ENCODE results near the gene EIF2B4. TPM values are rescaled to one million over a fixed set of nuclear protein-coding genes. Genes with fewer than 3 reads are reported as not detected.

EIF2B4 gene
- total RNA-seq, 1 donor from 2014 or later: 18.3 TPM

DNA sequence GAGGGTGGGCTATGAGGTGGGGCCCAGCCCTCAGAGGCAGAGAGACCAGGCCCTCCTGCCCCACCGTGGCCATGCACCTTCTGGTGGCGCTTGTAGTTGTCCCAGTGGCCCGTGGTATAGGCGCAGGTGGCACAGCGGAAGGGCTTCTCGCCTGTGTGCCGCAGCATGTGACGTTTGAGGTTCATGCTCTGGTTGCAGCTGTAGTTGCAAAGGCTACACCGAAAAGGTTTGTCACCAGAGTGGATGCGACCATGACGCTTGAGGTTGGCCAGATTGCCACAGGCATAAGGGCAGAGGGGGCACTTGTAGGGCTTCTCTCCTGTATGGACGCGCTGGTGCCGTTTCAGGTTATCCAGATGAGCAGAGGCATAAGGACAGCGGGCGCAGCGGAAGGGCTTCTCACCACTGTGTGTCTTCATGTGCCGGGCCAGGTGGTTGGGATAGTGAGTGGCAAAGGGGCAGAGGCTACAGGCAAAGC lies 7.5 kb upstream of the EIF2B4 start:
- Histone ChIP-seq H3K27me3 (ENCODE audit: control insufficient read depth in 3 of 3, insufficient read depth in 3 of 3, low read length in 3 of 3) (no peaks in the 10 kb centered on the region), H3K36me3 (ENCODE audit: control insufficient read depth in 3 of 3, insufficient read depth in 3 of 3, low read length in 3 of 3) (peaks cover 64 to 71% (median 64%) of the 10 kb centered on the region in 3 donors), H3K4me1 (ENCODE audit: control insufficient read depth in 3 of 3, insufficient read depth in 3 of 3, low read length in 3 of 3) (peaks cover 22 to 32% (median 23%) of the 10 kb centered on the region in 3 donors), H3K27ac (ENCODE audit: low read depth, low read length) (no peak overlapping the region), H3K9me3 (ENCODE audit: control insufficient read depth in 3 of 3, low read length in 3 of 3) (no peaks in the 10 kb centered on the region), H3K9ac (ENCODE audit: low read depth in 1 of 3, low read length in 3 of 3) (no peak overlapping the region), H3K4me3 (ENCODE audit: low read length in 3 of 3) (no peak overlapping the region)

DNA sequence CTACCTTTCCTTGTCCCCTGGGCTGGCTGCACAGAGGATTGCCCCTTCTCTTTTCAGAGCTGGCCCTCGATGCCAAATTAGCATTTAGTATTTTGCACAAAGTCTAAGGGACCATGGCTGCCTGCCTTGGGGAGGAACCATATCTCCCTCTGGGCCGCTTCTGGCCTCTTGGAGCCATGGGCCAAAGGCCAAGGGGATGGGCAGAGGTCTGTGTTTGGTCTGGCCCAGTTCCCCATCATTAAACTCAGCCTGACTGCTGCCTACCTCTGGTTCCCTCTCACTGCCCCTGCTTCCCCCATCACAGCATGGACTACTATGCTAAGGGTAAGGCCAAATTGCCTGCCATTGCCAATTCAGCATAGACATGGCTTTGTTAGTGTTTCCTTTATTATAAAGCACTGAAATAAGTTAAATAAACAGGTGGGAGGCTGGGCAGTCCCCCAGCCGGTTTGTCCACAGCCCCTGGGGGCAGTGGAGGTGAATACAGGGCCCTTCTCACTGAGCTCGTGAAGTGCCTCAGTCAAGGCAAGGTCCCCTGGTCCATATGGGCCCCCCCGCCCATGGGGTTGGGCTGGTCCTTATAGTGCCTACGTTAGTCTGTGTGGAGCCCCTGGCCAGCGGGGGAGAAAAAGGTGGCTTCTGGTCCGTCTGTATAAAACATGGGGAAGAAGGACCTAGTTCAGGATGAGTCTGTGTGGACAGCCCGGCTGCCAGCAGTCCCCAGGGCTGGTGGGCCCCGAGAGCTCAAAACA lies 6.9 kb upstream of the EIF2B4 start:
- H3K9ac ChIP-seq (ENCODE audit: low read depth in 1 of 3, low read length in 3 of 3): no peak overlapping the region
- H3K27ac ChIP-seq (ENCODE audit: low read depth, low read length): no peak overlapping the region
- no peaks in the 10 kb centered on the region for H3K27me3 ChIP-seq (ENCODE audit: control insufficient read depth in 3 of 3, insufficient read depth in 3 of 3, low read length in 3 of 3)
- H3K4me1 ChIP-seq (ENCODE audit: control insufficient read depth in 3 of 3, insufficient read depth in 3 of 3, low read length in 3 of 3): peaks cover 26 to 38% (median 27%) of the 10 kb centered on the region in 3 donors
- H3K9me3 ChIP-seq (ENCODE audit: control insufficient read depth in 3 of 3, low read length in 3 of 3): no peaks in the 10 kb centered on the region
- H3K36me3 ChIP-seq (ENCODE audit: control insufficient read depth in 3 of 3, insufficient read depth in 3 of 3, low read length in 3 of 3): peaks cover 59 to 67% (median 63%) of the 10 kb centered on the region in 3 donors
- H3K4me3 ChIP-seq (ENCODE audit: low read length in 3 of 3): no peak overlapping the region

DNA sequence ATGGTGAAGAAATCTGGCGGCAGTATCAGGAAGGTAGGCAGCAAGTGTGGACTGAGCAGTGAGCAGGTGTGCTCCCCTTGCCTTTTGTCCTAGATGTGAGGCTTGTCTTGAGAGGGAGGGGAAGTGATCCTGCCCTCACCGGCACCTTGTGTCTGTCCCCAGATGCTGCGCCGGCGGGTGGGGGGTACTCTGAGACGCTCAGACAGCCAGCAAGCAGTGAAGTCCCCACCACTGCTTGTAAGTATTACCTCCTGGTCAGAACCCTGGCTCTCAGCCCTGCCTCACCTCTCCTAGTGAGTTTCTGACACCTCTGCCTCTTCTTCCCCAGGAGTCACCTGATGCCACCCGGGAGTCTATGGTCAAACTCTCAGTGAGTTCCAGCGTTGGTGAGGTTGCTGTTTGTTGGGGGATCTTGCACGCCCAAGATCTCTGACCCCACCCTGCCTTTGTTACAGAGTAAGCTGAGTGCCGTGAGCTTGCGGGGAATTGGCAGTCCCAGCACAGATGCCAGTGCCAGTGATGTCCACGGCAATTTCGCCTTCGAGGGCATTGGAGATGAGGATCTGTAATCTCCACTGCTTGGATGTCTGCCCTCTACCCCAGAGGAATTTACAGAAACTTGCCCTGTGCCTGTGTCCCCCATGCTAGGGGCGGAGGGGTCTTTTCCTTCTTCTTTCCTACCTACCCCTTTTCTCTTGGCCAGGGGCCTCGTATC lies 6.2 kb upstream of the EIF2B4 start:
- H3K4me3 ChIP-seq (ENCODE audit: low read length in 3 of 3): no peak overlapping the region
- no peaks in the 10 kb centered on the region for H3K9me3 ChIP-seq (ENCODE audit: control insufficient read depth in 3 of 3, low read length in 3 of 3)
- H3K4me1 ChIP-seq (ENCODE audit: control insufficient read depth in 3 of 3, insufficient read depth in 3 of 3, low read length in 3 of 3): peaks cover 30 to 40% (median 30%) of the 10 kb centered on the region in 3 donors
- H3K27me3 ChIP-seq (ENCODE audit: control insufficient read depth in 3 of 3, insufficient read depth in 3 of 3, low read length in 3 of 3): no peaks in the 10 kb centered on the region
- no peak overlapping the region for H3K27ac ChIP-seq (ENCODE audit: low read depth, low read length)
- H3K36me3 ChIP-seq (ENCODE audit: control insufficient read depth in 3 of 3, insufficient read depth in 3 of 3, low read length in 3 of 3): peaks cover 54 to 60% (median 55%) of the 10 kb centered on the region in 3 donors
- H3K9ac ChIP-seq (ENCODE audit: low read depth in 1 of 3, low read length in 3 of 3): no peak overlapping the region

DNA sequence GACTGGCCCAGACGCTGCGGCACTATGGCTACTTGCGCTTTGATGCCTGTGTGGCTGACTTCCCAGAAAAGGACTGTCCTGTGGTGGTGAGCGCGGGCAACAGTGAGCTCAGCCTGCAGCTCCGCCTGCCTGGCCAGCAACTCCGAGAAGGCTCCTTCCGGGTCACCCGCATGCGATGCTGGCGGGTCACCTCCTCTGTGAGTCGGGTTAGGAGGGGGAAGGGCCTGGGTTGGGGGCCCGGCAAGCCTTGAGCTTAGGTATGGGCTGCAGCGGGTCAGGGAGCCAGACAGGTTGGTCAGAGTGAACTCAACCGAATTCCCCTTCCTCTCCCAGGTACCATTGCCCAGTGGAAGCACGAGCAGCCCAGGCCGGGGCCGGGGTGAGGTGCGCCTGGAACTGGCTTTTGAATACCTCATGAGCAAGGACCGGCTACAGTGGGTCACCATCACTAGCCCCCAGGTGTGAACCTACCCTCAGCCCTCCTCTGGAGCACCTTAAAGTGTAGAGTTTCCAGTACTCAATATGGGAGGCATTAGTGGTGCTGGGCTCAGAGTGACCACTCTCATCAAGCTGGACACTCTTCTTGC lies 5.5 kb upstream of the EIF2B4 start:
- Histone ChIP-seq H3K4me1 (ENCODE audit: control insufficient read depth in 3 of 3, insufficient read depth in 3 of 3, low read length in 3 of 3) (peaks cover 28 to 39% (median 30%) of the 10 kb centered on the region in 3 donors), H3K36me3 (ENCODE audit: control insufficient read depth in 3 of 3, insufficient read depth in 3 of 3, low read length in 3 of 3) (peaks cover 54 to 60% (median 54%) of the 10 kb centered on the region in 3 donors), H3K27ac (ENCODE audit: low read depth, low read length) (no peak overlapping the region), H3K9ac (ENCODE audit: low read depth in 1 of 3, low read length in 3 of 3) (no peak overlapping the region), H3K27me3 (ENCODE audit: control insufficient read depth in 3 of 3, insufficient read depth in 3 of 3, low read length in 3 of 3) (no peaks in the 10 kb centered on the region), H3K4me3 (ENCODE audit: low read length in 3 of 3) (no peak overlapping the region), H3K9me3 (ENCODE audit: control insufficient read depth in 3 of 3, low read length in 3 of 3) (no peaks in the 10 kb centered on the region)

DNA sequence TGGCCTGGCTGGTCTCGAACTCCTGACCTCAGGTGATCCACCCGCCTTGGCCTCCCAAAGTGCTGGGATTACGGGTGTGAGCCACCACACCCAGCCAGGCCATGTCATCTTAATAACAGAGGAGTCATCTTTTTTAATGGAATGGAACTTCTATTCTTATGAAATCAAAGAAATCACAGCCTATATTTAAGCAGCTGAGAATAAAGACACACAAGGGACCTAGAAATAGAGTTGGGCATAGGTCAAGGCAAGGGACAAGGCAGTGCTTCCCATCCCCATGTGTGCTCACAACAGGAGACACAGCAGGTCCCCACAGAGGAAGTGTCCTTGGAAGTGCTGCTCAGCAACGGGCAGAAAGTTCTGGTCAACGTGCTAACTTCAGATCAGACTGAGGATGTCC lies 3.4 kb upstream of the EIF2B4 start:
- Histone ChIP-seq H3K27ac (ENCODE audit: low read depth, low read length) (no peak overlapping the region), H3K27me3 (ENCODE audit: control insufficient read depth in 3 of 3, insufficient read depth in 3 of 3, low read length in 3 of 3) (no peaks in the 10 kb centered on the region), H3K36me3 (ENCODE audit: control insufficient read depth in 3 of 3, insufficient read depth in 3 of 3, low read length in 3 of 3) (peaks cover 53 to 64% (median 57%) of the 10 kb centered on the region in 3 donors), H3K4me3 (ENCODE audit: low read length in 3 of 3) (no peak overlapping the region), H3K9me3 (ENCODE audit: control insufficient read depth in 3 of 3, low read length in 3 of 3) (no peaks in the 10 kb centered on the region), H3K4me1 (ENCODE audit: control insufficient read depth in 3 of 3, insufficient read depth in 3 of 3, low read length in 3 of 3) (peaks cover 28 to 43% (median 29%) of the 10 kb centered on the region in 3 donors), H3K9ac (ENCODE audit: low read depth in 1 of 3, low read length in 3 of 3) (no peak overlapping the region)

DNA sequence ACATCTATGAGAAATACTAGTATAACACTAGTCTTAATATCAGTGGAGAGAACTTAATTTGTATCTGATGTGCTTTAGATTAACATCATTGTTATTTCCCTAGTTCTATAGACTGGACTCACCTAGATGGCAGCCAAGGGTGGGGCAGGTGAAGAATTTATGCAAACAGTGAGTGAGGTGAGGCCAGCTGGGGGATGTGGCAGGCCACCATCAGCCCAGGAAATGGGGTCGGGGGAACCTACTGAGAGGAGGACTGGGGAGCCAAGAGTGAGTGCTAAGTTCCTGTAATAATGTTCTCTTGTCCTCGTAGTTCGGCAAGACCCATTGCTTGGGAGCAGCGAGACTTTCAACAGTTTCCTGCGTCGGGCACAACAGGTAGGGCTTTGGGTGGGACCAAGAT lies 2.8 kb upstream of the EIF2B4 start:
- no peaks in the 10 kb centered on the region for H3K9me3 ChIP-seq (ENCODE audit: control insufficient read depth in 3 of 3, low read length in 3 of 3)
- H3K36me3 ChIP-seq (ENCODE audit: control insufficient read depth in 3 of 3, insufficient read depth in 3 of 3, low read length in 3 of 3): peaks cover 51 to 65% (median 58%) of the 10 kb centered on the region in 3 donors

DNA sequence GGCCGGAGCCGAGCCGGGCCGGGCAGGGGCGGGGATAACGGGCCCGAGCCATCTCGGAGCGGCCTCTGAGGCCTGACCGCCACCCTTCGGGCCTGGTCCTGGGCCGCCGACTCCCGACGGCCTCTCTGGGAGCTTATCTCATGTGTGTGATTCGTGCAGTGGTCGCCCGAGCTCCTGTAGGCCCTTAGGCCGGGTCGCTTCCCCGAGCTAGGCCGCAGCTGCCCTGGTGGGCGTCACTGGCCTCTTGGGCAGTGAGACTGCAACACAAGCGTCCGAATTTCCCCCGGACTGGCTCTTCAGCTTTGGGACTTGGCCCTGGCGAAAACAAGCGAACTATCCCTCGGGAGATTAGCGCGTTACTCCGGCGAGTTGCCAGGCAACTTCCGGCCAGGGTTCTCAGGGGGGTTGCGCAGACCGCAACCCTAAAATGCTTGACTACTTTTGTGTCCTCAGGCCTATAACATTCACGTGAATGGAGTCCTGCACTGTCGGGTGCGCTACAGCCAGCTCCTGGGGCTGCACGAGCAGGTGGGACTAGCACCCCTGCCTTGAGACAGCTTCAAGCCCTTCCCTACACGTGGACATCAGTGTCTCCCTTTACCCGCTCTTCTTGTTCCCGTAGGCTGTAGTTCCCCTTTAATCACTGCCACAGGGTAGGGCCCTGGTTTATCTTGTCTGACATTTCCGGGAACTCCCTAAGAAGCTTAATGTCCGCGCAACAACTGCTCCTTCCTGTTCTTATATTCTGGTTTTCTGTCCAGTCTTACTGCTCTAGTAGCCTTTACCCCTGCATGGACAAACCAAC lies 880 bp upstream of the EIF2B4 start:
- H3K4me3 ChIP-seq (ENCODE audit: low read length in 3 of 3): peak overlapping the region; percentile 87 to 97 (median 96)
- no peaks in the 10 kb centered on the region for H3K9me3 ChIP-seq (ENCODE audit: control insufficient read depth in 3 of 3, low read length in 3 of 3)
- peak overlapping the region; percentile 86 for H3K27ac ChIP-seq (ENCODE audit: low read depth, low read length)
- H3K9ac ChIP-seq (ENCODE audit: low read depth in 1 of 3, low read length in 3 of 3): peak overlapping the region; percentile 95 to 97 (median 96)
- H3K4me1 ChIP-seq (ENCODE audit: control insufficient read depth in 3 of 3, insufficient read depth in 3 of 3, low read length in 3 of 3): peaks cover 30 to 40% (median 31%) of the 10 kb centered on the region in 3 donors
- H3K36me3 ChIP-seq (ENCODE audit: control insufficient read depth in 3 of 3, insufficient read depth in 3 of 3, low read length in 3 of 3): peaks cover 51 to 64% (median 59%) of the 10 kb centered on the region in 3 donors
- no peaks in the 10 kb centered on the region for H3K27me3 ChIP-seq (ENCODE audit: control insufficient read depth in 3 of 3, insufficient read depth in 3 of 3, low read length in 3 of 3)

More for the DNA sequence above, 2.8 kb upstream of the EIF2B4 start:
- Histone ChIP-seq H3K4me3 (ENCODE audit: low read length in 3 of 3) (no peak overlapping the region), H3K27me3 (ENCODE audit: control insufficient read depth in 3 of 3, insufficient read depth in 3 of 3, low read length in 3 of 3) (no peaks in the 10 kb centered on the region), H3K9ac (ENCODE audit: low read depth in 1 of 3, low read length in 3 of 3) (peak overlapping the region in 1 of 3 donors; percentile 33), H3K4me1 (ENCODE audit: control insufficient read depth in 3 of 3, insufficient read depth in 3 of 3, low read length in 3 of 3) (peaks cover 30 to 40% (median 31%) of the 10 kb centered on the region in 3 donors), H3K27ac (ENCODE audit: low read depth, low read length) (no peak overlapping the region)

DNA sequence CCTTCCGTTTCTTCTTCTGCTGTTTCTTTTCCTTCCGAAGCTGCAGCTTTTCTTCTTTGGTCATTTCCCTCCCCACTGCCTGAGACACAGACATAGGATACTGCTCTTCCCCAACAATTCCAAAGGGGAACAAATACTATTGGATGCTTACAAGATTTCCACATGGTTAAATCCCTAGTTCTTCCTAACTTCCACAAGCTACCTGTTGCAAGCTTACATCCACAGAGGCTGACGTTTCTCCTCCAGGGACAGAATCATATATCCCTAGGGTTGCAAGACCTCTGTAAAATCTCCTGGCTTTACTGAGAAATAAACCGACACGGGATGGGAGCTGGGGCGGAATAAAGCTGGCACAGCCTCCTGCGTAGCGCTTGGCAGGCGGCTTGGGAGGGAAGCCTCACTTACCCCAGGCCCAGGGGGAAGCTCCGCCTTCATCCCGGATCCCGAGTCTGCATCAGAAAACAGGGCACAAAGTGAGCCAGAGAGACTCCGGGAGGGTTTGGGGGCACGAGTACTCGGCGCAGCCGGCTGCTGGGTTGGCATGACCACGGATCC lies 590 bp downstream of the EIF2B4 start:
- H3K36me3 ChIP-seq (ENCODE audit: control insufficient read depth in 3 of 3, insufficient read depth in 3 of 3, low read length in 3 of 3): peaks cover 46 to 58% (median 53%) of the 10 kb centered on the region in 3 donors
- H3K27me3 ChIP-seq (ENCODE audit: control insufficient read depth in 3 of 3, insufficient read depth in 3 of 3, low read length in 3 of 3): no peaks in the 10 kb centered on the region
- H3K4me3 ChIP-seq (ENCODE audit: low read length in 3 of 3): peak overlapping the region; percentile 90 to 99 (median 98)
- peaks cover 30 to 40% (median 31%) of the 10 kb centered on the region in 3 donors for H3K4me1 ChIP-seq (ENCODE audit: control insufficient read depth in 3 of 3, insufficient read depth in 3 of 3, low read length in 3 of 3)
- H3K9ac ChIP-seq (ENCODE audit: low read depth in 1 of 3, low read length in 3 of 3): peak overlapping the region; percentile 96 to 99 (median 97)
- peak overlapping the region; percentile 93 for H3K27ac ChIP-seq (ENCODE audit: low read depth, low read length)
- H3K9me3 ChIP-seq (ENCODE audit: control insufficient read depth in 3 of 3, low read length in 3 of 3): no peaks in the 10 kb centered on the region

DNA sequence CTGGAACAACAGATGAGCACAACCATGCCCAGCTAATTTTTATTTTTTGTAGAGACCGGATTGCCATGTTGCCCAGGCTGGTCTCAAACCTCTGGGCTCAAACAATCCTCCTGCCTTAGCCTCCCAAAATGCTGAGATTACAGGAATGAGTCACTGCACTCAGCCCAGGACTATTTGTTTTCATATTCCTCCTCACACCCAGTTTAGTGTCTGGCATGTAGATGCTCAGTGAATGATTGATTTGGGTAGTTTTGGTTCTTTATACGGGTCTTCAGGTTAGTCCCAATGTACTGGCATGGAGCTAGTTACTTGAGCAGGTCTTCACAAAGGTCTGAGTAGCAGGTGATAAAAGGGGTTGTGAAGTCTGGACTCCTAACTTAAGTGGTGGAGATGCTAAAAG lies 6.2 kb downstream of the EIF2B4 start:
- no peak overlapping the region for H3K9ac ChIP-seq (ENCODE audit: low read depth in 1 of 3, low read length in 3 of 3)
- no peaks in the 10 kb centered on the region for H3K27me3 ChIP-seq (ENCODE audit: control insufficient read depth in 3 of 3, insufficient read depth in 3 of 3, low read length in 3 of 3)
- H3K36me3 ChIP-seq (ENCODE audit: control insufficient read depth in 3 of 3, insufficient read depth in 3 of 3, low read length in 3 of 3): peaks cover 38 to 47% (median 47%) of the 10 kb centered on the region in 3 donors
- H3K27ac ChIP-seq (ENCODE audit: low read depth, low read length): no peak overlapping the region
- peaks cover 5 to 6% (median 5%) of the 10 kb centered on the region in 3 donors for H3K4me1 ChIP-seq (ENCODE audit: control insufficient read depth in 3 of 3, insufficient read depth in 3 of 3, low read length in 3 of 3)
- no peaks in the 10 kb centered on the region for H3K9me3 ChIP-seq (ENCODE audit: control insufficient read depth in 3 of 3, low read length in 3 of 3)
- H3K4me3 ChIP-seq (ENCODE audit: low read length in 3 of 3): no peak overlapping the region
